DMS79 treated with DMSO at 0.1 percent for 48 hours (cell line): Measurements from ENCODE around the gene CSF1.
"Not testable (repeated sequence)": the region's sequence is repeated elsewhere in the genome, so short reads cannot be mapped to it uniquely, and the experiment has no call there.

Experiments
- DNase-seq: peaks from one replicate; lab custom pipeline; 2025; lab: John Stamatoyannopoulos, UW

Gene CSF1, protein sequence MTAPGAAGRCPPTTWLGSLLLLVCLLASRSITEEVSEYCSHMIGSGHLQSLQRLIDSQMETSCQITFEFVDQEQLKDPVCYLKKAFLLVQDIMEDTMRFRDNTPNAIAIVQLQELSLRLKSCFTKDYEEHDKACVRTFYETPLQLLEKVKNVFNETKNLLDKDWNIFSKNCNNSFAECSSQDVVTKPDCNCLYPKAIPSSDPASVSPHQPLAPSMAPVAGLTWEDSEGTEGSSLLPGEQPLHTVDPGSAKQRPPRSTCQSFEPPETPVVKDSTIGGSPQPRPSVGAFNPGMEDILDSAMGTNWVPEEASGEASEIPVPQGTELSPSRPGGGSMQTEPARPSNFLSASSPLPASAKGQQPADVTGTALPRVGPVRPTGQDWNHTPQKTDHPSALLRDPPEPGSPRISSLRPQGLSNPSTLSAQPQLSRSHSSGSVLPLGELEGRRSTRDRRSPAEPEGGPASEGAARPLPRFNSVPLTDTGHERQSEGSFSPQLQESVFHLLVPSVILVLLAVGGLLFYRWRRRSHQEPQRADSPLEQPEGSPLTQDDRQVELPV

GRCh38 chr1:109910123-109910962, at the start of gene CSF1:
CSF1 (plus strand) TSS chr1:109910849; CDS start chr1:109911024, 175 bp downstream.
- DNase-seq, result peak; percentile 59

DNA sequence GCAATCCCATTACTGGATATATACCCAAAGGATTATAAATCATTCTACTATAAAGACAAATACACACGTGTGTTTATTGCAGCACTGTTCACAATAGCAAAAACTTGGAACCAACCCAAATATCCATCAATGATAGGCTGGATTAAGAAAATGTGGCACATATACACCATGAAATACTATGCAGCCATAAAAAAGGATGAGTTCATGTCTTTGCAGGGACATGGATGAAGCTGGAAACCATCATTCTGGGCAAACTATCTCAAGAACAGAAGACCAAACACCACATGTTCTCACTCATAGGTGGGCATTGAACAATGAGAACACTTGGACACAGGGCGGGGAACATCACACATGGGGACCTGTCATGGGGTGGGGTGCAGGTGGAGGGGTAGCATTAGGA, 49.0 kb upstream of the CSF1 start:
- DNase-seq, result not testable (repeated sequence)

GRCh38 chr1:109863667-109864046, 47.0 kb upstream of the CSF1 start:
- no peak for DNase-seq

- DNase-seq, result no peak
Observed at GRCh38 chr1:109864047-109864822, 46.4 kb upstream of the CSF1 start.

DNA sequence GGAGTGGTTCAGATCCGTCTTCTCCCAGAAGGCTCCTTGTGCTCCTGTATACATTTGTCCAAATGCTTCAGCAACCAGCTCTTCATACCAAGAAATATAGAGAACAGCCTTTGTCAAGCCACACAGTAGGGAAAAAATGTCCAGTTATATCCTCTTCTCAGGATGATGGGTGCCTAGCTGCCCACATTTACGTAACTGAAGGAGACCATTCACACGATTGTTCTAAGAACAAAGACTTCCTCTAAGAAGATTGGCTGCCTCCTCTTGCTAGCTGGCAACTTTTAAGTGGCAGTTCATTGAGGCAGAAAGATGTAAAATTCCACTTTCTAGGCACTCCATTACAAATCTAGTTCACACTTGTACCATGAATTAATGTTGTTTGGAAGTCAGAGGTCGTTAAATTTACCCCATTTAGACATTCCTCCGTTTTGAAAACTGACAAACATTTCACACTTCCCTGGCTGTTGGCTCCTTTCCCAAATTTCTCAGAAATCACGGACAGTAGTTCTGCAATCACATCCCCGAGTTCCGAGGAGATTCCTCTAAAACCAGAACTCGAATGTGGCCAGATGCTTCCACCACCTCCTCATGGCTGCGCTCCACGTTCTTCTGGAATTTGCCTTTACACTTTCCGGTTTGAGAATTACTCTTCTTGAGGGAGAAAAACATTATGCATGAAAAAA, 45.6 kb upstream of the CSF1 start:
- DNase-seq, result no peak

- no peak for DNase-seq
Observed at GRCh38 chr1:109866071-109866470, 44.6 kb upstream of the CSF1 start.

- no peak for DNase-seq
Observed at GRCh38 chr1:109873278-109874175, 37.1 kb upstream of the CSF1 start.

- no peak for DNase-seq
Observed at GRCh38 chr1:109874445-109874844, 36.2 kb upstream of the CSF1 start.

DNA sequence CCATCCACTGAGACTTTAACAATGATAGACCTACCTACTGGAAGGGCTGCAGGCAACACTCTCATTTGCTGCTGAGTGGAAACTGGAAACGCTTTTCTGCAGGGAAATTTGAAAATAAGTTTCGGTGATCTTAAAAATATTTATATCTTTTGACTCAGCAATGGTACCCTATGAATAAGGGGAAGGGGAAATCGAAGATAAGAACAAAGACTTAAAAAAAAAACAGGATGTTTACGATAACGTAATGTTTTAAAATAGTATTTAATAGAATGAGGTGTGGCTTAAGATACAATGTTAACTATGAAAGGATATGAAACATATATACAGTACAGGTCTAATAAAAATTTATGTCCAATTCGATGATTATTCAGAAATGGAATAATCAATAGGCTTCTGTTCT, 34.8 kb upstream of the CSF1 start:
- DNase-seq, result no peak

DNA sequence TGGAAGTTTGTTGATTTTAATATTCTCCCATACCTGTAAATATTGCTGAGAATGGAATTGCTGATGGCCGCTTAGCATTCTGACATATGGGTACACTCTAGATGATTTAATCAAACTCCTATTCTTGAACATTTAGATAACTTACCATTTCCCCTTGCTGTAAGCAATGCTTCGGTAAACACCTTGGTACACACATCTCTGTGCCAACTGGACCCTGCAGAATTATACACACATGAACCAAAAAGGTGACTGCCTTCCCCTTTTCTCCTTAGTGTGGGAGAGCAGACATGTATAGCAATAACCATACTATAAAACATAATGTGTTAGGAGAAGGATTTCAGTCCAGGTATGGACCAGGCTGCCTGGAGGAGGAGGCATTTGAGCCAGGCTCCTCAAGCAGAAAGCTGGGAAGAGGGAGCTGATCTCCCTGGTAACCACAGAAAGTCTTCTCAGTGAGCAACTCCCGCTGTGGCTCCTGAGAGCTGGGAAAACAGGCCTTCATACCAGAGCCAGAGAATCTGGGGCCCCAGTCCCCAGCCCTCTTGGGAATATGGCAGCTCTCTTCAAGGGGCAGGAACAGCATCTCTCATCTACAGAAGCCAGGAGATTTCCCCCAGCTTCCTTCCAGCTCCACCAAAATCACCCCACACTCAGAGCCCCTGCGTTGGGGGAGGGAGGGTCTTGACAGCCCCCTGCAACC, 33.9 kb upstream of the CSF1 start:
- DNase-seq, result no peak

DNA sequence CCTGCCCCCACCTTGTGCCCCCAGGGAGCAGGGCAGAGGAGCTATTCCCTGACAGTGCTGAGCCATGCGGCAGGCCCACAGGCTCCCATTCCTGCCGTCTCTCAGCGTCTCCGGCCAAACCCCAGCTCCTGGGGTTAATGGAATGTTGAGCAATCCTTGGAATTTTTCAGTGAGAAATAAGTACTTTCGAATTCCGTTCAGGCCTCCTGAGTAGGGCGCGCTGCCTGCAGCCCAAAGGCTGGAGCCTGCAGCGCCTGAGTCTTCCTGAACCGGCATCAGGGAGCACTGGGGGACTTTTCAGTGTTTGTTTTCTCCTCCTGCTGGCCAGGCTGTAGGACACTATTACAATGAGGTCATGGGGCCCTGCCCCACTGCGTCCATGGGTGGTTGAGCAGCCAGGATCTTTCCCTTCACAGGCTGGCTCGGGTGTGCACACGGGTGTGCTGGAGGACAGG, 33.3 kb upstream of the CSF1 start:
- no peak for DNase-seq

DNA sequence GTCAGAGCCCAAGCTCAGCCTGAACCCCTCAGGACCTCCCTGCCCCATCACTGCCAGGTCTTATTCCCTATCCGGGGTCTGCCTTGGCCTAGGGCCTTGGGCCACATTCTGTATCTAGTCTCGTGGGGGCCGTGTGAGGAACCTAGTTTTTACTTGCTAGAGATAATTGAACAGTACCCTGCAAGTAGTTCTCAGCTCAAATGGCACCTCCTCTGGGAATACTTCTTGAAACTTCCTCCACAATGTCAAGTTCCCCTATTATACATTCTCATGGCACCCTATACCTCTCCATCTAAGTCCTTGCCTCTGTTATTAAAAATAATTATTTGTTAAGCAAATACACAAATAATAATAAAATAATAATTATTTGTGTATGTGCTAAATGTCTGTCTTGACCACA, 32.9 kb upstream of the CSF1 start:
- no peak for DNase-seq

DNA sequence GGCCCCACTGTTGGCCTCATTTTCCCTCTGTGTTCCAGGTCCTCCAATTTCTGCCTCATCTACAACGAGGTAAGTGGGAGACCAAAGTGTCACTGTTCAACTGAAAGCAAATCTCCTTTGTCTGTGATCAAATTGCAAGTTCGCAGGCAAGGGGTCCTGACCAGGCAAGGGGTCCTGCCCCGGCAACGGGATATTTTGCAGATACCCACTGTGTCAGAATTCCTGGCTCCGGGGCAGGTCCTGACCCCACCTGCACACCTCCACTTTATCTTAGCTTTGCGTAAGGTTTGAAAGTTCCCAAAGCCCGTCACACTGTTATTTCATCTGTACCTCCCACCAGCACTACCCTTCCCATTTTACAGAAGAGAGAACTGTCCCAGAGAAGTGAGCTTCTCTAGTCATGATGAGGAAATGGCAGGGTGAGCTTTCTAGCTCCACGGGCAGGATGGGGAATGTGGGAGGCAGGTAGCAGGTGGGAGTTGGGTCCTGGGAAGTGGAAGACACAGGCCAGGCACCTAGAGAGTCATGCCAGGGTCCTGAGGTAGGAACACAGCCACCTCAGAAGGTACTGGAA, 32.0 kb upstream of the CSF1 start:
- no peak for DNase-seq

GRCh38 chr1:109879371-109879770, 31.3 kb upstream of the CSF1 start:
- DNase-seq, result not testable (repeated sequence)

- no peak for DNase-seq
Observed at GRCh38 chr1:109879881-109880525, 30.6 kb upstream of the CSF1 start.

DNA sequence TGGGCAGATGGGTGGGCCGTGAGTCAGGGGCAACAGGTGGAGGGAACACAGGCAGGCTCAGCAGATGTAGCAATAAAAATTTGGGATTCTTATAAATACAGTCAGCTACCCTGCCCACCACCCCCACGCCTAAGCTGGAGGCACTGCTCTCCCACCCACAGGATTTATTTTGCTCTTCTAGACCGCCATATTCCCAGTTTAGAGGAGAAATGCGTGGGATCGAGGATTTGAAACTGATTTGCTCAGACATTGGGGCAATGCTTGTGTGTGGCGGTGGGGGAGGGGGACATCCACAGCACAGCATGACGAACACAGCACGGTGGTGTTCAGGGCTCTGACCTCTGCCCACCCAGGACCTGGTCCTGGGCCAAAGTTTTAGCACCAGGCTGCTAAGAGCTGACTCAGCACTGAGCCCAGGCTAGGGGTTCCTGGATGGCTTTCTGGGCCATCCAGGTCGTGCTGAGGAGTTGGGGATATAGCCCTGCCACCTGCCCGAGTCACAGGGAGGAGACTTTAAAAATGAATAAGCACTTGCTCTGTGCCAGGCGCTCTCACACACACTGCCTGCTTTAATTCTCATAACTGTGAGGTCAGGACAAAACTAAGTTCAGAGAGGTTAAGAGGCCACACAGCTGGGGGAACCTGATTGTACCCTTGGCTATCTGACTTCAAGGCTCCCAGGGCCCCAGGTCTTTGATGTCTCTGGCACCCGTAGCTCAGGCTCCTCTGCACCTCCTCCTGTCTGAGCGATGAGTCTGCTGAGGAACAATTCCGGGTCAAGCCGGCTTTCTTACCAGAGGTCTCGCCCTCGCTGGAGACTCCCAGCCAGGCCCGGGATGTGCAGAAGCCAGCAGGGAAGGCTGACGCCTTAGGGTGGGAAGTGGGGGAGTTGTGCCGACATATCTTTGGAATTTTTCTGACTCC, 29.4 kb upstream of the CSF1 start:
- DNase-seq, result no peak

- DNase-seq, result no peak
Observed at GRCh38 chr1:109881906-109882287, 28.8 kb upstream of the CSF1 start.
